Heart right ventricle (tissue), 16 donors: Measurements from ENCODE around the gene DSG2. TPM values are rescaled to one million over a fixed set of nuclear protein-coding genes. Genes with fewer than 3 reads are reported as not detected.

Experiments used
- ATAC-seq, 8 donors: fragments of 200-7000 bp; cut with Tn5 transposase; one replicate each; pipeline ENCODE4 v1.9.1; 2020; ENCODE audit warnings: mild to moderate bottlenecking in 8 of 8, moderate library complexity in 8 of 8, moderate number of reproducible peaks in 1 of 8
- DNase-seq, 2 donors: peaks; one replicate each; pipeline ENCODE4 v3.0.0-alpha.2; 2020
- H3K27ac ChIP-seq, 10 donors: fragments of 200-600 bp; sonication (generic) in 2 of 10; one replicate each; pipeline versions ENCODE4 v1.5.0 to v1.8.0; 2020 to 2022; ENCODE audit warnings: mild to moderate bottlenecking in 3 of 10
- H3K27me3 ChIP-seq, 7 donors: fragments of 200-600 bp; one replicate each; pipeline ENCODE4 v1.8.0; 2021 to 2022; ENCODE audit warnings: mild to moderate bottlenecking in 2 of 7
- H3K36me3 ChIP-seq, 9 donors: fragments of 200-600 bp; sonication (generic) in 1 of 9; one replicate each; pipeline versions ENCODE4 v1.5.0 to v1.8.0; 2020 to 2022; ENCODE audit warnings: mild to moderate bottlenecking in 2 of 9
- H3K4me1 ChIP-seq, 9 donors: fragments of 200-600 bp; sonication (generic) in 1 of 9; one replicate each; pipeline versions ENCODE4 v1.5.0 to v1.8.0; 2020 to 2022; ENCODE audit warnings: mild to moderate bottlenecking in 4 of 9
- H3K4me3 ChIP-seq, 10 donors: fragments of 200-600 bp; sonication (generic) in 2 of 10; one replicate each; pipeline versions ENCODE4 v1.5.0 to v1.8.0; 2020 to 2022; ENCODE audit warnings: mild to moderate bottlenecking in 7 of 10, moderate library complexity in 2 of 10
- H3K9me3 ChIP-seq, 11 donors: fragments of 200-600 bp in 10 of 11; sonication (generic) in 2 of 11; one replicate each; pipeline versions ENCODE4 v1.5.0 to v1.8.0; 2013 to 2022; ENCODE audit warnings: mild to moderate bottlenecking in 2 of 11, control low read depth in 1 of 11, moderate library complexity in 1 of 11
- CTCF ChIP-seq, 9 donors: fragments of 200-600 bp; sonication (generic) in 2 of 9; IDR thresholded peaks; one replicate each; pipeline versions ENCODE4 v1.5.0 to v1.8.0; 2021 to 2022; ENCODE audit warnings: antibody characterized with exemption in 9 of 9, mild to moderate bottlenecking in 5 of 9, moderate library complexity in 1 of 9
- WGBS, 2 donors: extraction: QIAGEN DNeasy Blood & Tissue Kit; methylation state at CpG; one replicate each; pipeline ENCODE4 v1.1.7; 2013; ENCODE audit warnings: inconsistent platforms in 1 of 2; 5-methylcytosine and 5-hydroxymethylcytosine counted together
- intact Hi-C, 10 donors: fragments of 100-400 bp; cut with DNase I; formaldehyde crosslinking; loops; one replicate each; pipeline versions ENCODE4 v1.11.1 to v1.14.2; 2022
- polyA plus RNA-seq, 2 donors: library from polyadenylated mRNA; stranded (reverse); fragments of 200-250 nt; gene quantifications; one replicate each; pipeline ENCODE4 v1.2.3, GENCODE V29; 2013
- total RNA-seq, 10 donors: library from RNA; stranded (reverse); fragmentation: NEBNext Ultra II Directional in 3 of 10; extraction: Animal tissue kit (Norgen Biotek cat#: 25700) in 3 of 10; gene quantifications; one replicate each; pipeline versions ENCODE4 v1.2.1 to v1.2.4, GENCODE V29; 2021 to 2023
- donor health status: Arrhythmogenic right ventricular cardiomyopathy.
- donor health status: ischemic (EF 13 %, LVEDD 7.1; RV severe dilation, severe dysfunction).
- donor health status: healthy with polysubstance abuse.
- donor health status: DM: no; HTN: yes; CAD: no.
- donor health status: DM: no; HTN: no; CAD: no.
- donor health status: ischemic (EF 25% LVEDD 6.9; RV normal size, moderate dysfunction).
- donor health status: ischemic (EF 25% LVEDD 5.7; RV mildly dilated, moderate dysfunction).
- donor health status: healthy.
- donor health status: DM: yes; HTN: yes; CAD: no.
- donor health status: Ischemic cardiomyopathy.
- donor health status: ischemic (EF 35%, LVEDD 5.7; RV mildly dilated, moderate dysfunction).
- donor health status: nonischemic (EF 11% LVEDD 7.7; RV severe dilation, severe dysfunction).
- donor health status: DM: yes; HTN: yes; CAD: no.
- donor health status: PGD.
- donor health status: ischemic (EF 29% LVEDD 5.4; RV normal size, mild dysfunction).
- donor health status: nonischemic (EF 23%, LVEDD 6.1; RV moderate dilation, normal function).

DSG2 gene
- total and polyA plus RNA-seq, 12 donors, result 7.6 to 53.8 (median 39.9) TPM

- Histone ChIP-seq H3K9me3 (no peaks in the 10 kb centered on the region), H3K27me3 (peaks cover 0 to 11% (median 0%) of the 10 kb centered on the region in 7 donors), H3K27ac (no peak overlapping the region), H3K36me3 (no peaks in the 10 kb centered on the region), H3K4me1 (peaks cover 0 to 4% (median 0%) of the 10 kb centered on the region in 9 donors), H3K4me3 (no peak overlapping the region)
- intact Hi-C loops, result no loop called here
- DNase-seq, result no peak
- 0 to 3% methylated on average over 1 of the region's 1 CpG for WGBS, 2 donors
- no peak for ATAC-seq
- TF ChIP-seq CTCF (IDR thresholded peaks at IDR 0.05), result peak in 4 of 9 donors; percentile 11 to 41 (median 28)
Observed at GRCh38 chr18:31563778-31564177, 65.8 kb downstream of the DSG2 start.

GRCh38 chr18:31565345-31565744 lies 67.4 kb downstream of the DSG2 start:
- no peak overlapping the region for H3K4me3 ChIP-seq
- no peak for ATAC-seq
- no peaks in the 10 kb centered on the region for H3K36me3 ChIP-seq
- intact Hi-C loops, result no loop called here
- no peak for TF ChIP-seq CTCF (IDR thresholded peaks at IDR 0.05)
- peaks cover 0 to 11% (median 0%) of the 10 kb centered on the region in 7 donors for H3K27me3 ChIP-seq
- H3K27ac ChIP-seq, result no peak overlapping the region
- no peak for DNase-seq
- H3K9me3 ChIP-seq, result no peaks in the 10 kb centered on the region
- peaks cover 0 to 4% (median 0%) of the 10 kb centered on the region in 9 donors for H3K4me1 ChIP-seq
- 77 to 84% methylated on average over 2 of the region's 2 CpGs for WGBS, 2 donors

GRCh38 chr18:31565782-31566512 lies 68.0 kb downstream of the DSG2 start:
- H3K36me3 ChIP-seq, result no peaks in the 10 kb centered on the region
- no peak for ATAC-seq
- 81 to 88% methylated on average over 10 of the region's 10 CpGs for WGBS, 2 donors
- no peak for DNase-seq
- no peak for TF ChIP-seq CTCF (IDR thresholded peaks at IDR 0.05)
- no peak overlapping the region for H3K27ac ChIP-seq
- H3K9me3 ChIP-seq, result no peaks in the 10 kb centered on the region
- no peak overlapping the region for H3K4me3 ChIP-seq
- H3K27me3 ChIP-seq, result peaks cover 0 to 11% (median 0%) of the 10 kb centered on the region in 7 donors
- peaks cover 0 to 4% (median 0%) of the 10 kb centered on the region in 9 donors for H3K4me1 ChIP-seq
- intact Hi-C loops, result no loop called here

- no peak for TF ChIP-seq CTCF (IDR thresholded peaks at IDR 0.05)
- Histone ChIP-seq H3K4me3 (no peak overlapping the region), H3K27ac (no peak overlapping the region), H3K9me3 (no peaks in the 10 kb centered on the region), H3K27me3 (peaks cover 0 to 11% (median 0%) of the 10 kb centered on the region in 7 donors), H3K36me3 (no peaks in the 10 kb centered on the region), H3K4me1 (peaks cover 0 to 4% (median 0%) of the 10 kb centered on the region in 9 donors)
- no peak for ATAC-seq
- 60 to 61% methylated on average over 4 of the region's 4 CpGs for WGBS, 2 donors
- DNase-seq, result no peak
- intact Hi-C loops, result no loop called here
Observed at GRCh38 chr18:31566576-31567306, 68.8 kb downstream of the DSG2 start.
